Measurements from ENCODE around the gene DUOX1. TPM values are rescaled to one million over a fixed set of nuclear protein-coding genes. Genes with fewer than 3 reads are reported as not detected.

Gene DUOX1
- total and polyA plus RNA-seq, 2 experiments from 2014 or later: 0.32 to 1.8 TPM

- no peak overlapping the region for H2AFZ ChIP-seq
Observed at GRCh38 chr15:45121020-45121419, 8.8 kb upstream of the DUOX1 start.

GRCh38 chr15:45121706-45122417, 7.9 kb upstream of the DUOX1 start:
- in situ Hi-C loops (cut with MboI): no loop called here
- whole genome bisulfite sequencing, 2 experiments (ENCODE audit: low coverage in 1 of 2, low lambda C conversion rate in 2 of 2, missing lambda C conversion rate in 2 of 2): 12% methylated on average over 9 of the region's 9 CpGs
- Histone ChIP-seq H4K20me1 (ENCODE audit: insufficient read depth) (no peaks in the 10 kb centered on the region), H3K79me2 (ENCODE audit: insufficient read depth) (no peaks in the 10 kb centered on the region), H3K36me3 (ENCODE audit: low read depth) (no peaks in the 10 kb centered on the region), H3F3A (ENCODE audit: insufficient read depth) (peaks cover 12% of the 10 kb centered on the region), H3K4me1 (ENCODE audit: insufficient read depth) (peaks cover 12% of the 10 kb centered on the region), H2AFZ (peak overlapping the region; percentile 67), H3K9me3 (ENCODE audit: low read depth) (no peaks in the 10 kb centered on the region), H3K27me3 (replicated peaks; ENCODE audit: insufficient read depth) (peaks cover 9% of the 10 kb centered on the region), H3K4me3 (peak overlapping the region; percentile 40), H3K27ac (peak overlapping the region; percentile 77), H3K4me2 (ENCODE audit: unreplicated experiment) (peak overlapping the region; percentile 66), H3K9ac (peak overlapping the region; percentile 64), H3K9me2 (ENCODE audit: insufficient read depth) (no peaks in the 10 kb centered on the region)
- peak; percentile 96 for DNase-seq
- TF ChIP-seq EZH2phosphoT487 (IDR thresholded peaks at IDR 0.05; ENCODE audit: insufficient read depth, low read depth): no peak
- no peak for TF ChIP-seq EZH2 (IDR thresholded peaks at IDR 0.05; ENCODE audit: insufficient read depth, poor library complexity, severe bottlenecking)

More at GRCh38 chr15:45121020-45121419, 8.8 kb upstream of the DUOX1 start:
- no peak overlapping the region for H3K4me3 ChIP-seq
- DNase-seq: no peak
- H3K27me3 ChIP-seq (replicated peaks; ENCODE audit: insufficient read depth): peaks cover 16% of the 10 kb centered on the region
- H3K27ac ChIP-seq: no peak overlapping the region
- no peaks in the 10 kb centered on the region for H3K9me2 ChIP-seq (ENCODE audit: insufficient read depth)
- H3K79me2 ChIP-seq (ENCODE audit: insufficient read depth): no peaks in the 10 kb centered on the region
- no peak for TF ChIP-seq EZH2phosphoT487 (IDR thresholded peaks at IDR 0.05; ENCODE audit: insufficient read depth, low read depth)
- TF ChIP-seq EZH2 (IDR thresholded peaks at IDR 0.05; ENCODE audit: insufficient read depth, poor library complexity, severe bottlenecking): no peak
- in situ Hi-C loops (cut with MboI): no loop called here
- no peak overlapping the region for H3K4me2 ChIP-seq (ENCODE audit: unreplicated experiment)
- no peaks in the 10 kb centered on the region for H4K20me1 ChIP-seq (ENCODE audit: insufficient read depth)
- H3K9ac ChIP-seq: no peak overlapping the region
- H3F3A ChIP-seq (ENCODE audit: insufficient read depth): peaks cover 12% of the 10 kb centered on the region
- no peaks in the 10 kb centered on the region for H3K9me3 ChIP-seq (ENCODE audit: low read depth)
- WGBS, 2 experiments (ENCODE audit: low coverage in 1 of 2, low lambda C conversion rate in 2 of 2, missing lambda C conversion rate in 2 of 2): 78 to 81% methylated on average over 3 of the region's 3 CpGs
- peaks cover 12% of the 10 kb centered on the region for H3K4me1 ChIP-seq (ENCODE audit: insufficient read depth)
- no peaks in the 10 kb centered on the region for H3K36me3 ChIP-seq (ENCODE audit: low read depth)

GRCh38 chr15:45122719-45123118, 7.1 kb upstream of the DUOX1 start:
- Histone ChIP-seq H3K9me2 (ENCODE audit: insufficient read depth) (no peaks in the 10 kb centered on the region), H3K4me1 (ENCODE audit: insufficient read depth) (peaks cover 12% of the 10 kb centered on the region), H3K9me3 (ENCODE audit: low read depth) (no peaks in the 10 kb centered on the region), H3K27me3 (replicated peaks; ENCODE audit: insufficient read depth) (0 out of 2 replicates have a peak, but pooled peaks cover 2% of the 10 kb centered on the region), H3K79me2 (ENCODE audit: insufficient read depth) (no peaks in the 10 kb centered on the region), H3K36me3 (ENCODE audit: low read depth) (no peaks in the 10 kb centered on the region), H3K9ac (no peak overlapping the region), H3K4me2 (ENCODE audit: unreplicated experiment) (peak overlapping the region; percentile 66), H3K27ac (no peak overlapping the region), H3F3A (ENCODE audit: insufficient read depth) (peaks cover 12% of the 10 kb centered on the region), H4K20me1 (ENCODE audit: insufficient read depth) (no peaks in the 10 kb centered on the region), H2AFZ (no peak overlapping the region), H3K4me3 (no peak overlapping the region)
- in situ Hi-C loops (cut with MboI): no loop called here
- no peak for TF ChIP-seq EZH2phosphoT487 (IDR thresholded peaks at IDR 0.05; ENCODE audit: insufficient read depth, low read depth)
- no peak for TF ChIP-seq EZH2 (IDR thresholded peaks at IDR 0.05; ENCODE audit: insufficient read depth, poor library complexity, severe bottlenecking)
- no peak for DNase-seq
- 74 to 78% methylated on average over 7 of the region's 7 CpGs for WGBS, 2 experiments (ENCODE audit: low coverage in 1 of 2, low lambda C conversion rate in 2 of 2, missing lambda C conversion rate in 2 of 2)

GRCh38 chr15:45123397-45123796, 6.4 kb upstream of the DUOX1 start:
- Histone ChIP-seq H2AFZ (no peak overlapping the region), H3K4me2 (ENCODE audit: unreplicated experiment) (no peak overlapping the region), H3K9me3 (ENCODE audit: low read depth) (no peaks in the 10 kb centered on the region), H3K79me2 (ENCODE audit: insufficient read depth) (no peaks in the 10 kb centered on the region), H3F3A (ENCODE audit: insufficient read depth) (peaks cover 12% of the 10 kb centered on the region), H3K4me3 (no peak overlapping the region), H3K27ac (no peak overlapping the region), H3K27me3 (replicated peaks; ENCODE audit: insufficient read depth) (peaks cover 3% of the 10 kb centered on the region; the same call in 1 of the 2 replicates), H4K20me1 (ENCODE audit: insufficient read depth) (no peaks in the 10 kb centered on the region), H3K9me2 (ENCODE audit: insufficient read depth) (no peaks in the 10 kb centered on the region), H3K4me1 (ENCODE audit: insufficient read depth) (peaks cover 12% of the 10 kb centered on the region), H3K36me3 (ENCODE audit: low read depth) (no peaks in the 10 kb centered on the region), H3K9ac (no peak overlapping the region)
- DNase-seq: no peak
- in situ Hi-C loops (cut with MboI): no loop called here
- TF ChIP-seq EZH2 (IDR thresholded peaks at IDR 0.05; ENCODE audit: insufficient read depth, poor library complexity, severe bottlenecking) (no peak), EZH2phosphoT487 (IDR thresholded peaks at IDR 0.05; ENCODE audit: insufficient read depth, low read depth) (no peak)

Measured in GM23248 (cell line).